Measurements from ENCODE around the gene ARL15. TPM values are rescaled to one million over a fixed set of nuclear protein-coding genes. Genes with fewer than 3 reads are reported as not detected.
"Not testable (repeated sequence)": the region's sequence is repeated elsewhere in the genome, so short reads cannot be mapped to it uniquely, and the experiment has no call there.

Gene ARL15
- total RNA-seq (2014; rRNA removed; shearing (Covaris generic)) = 7.2 and 7.9 TPM in 2 replicates
- 9.7 and 11.8 TPM in 2 replicates for polyA plus RNA-seq (2015; cell fraction: cytosol; rRNA removed)
- polyA plus RNA-seq (2015; cell fraction: nucleus; rRNA removed) = 5.8 and 7.3 TPM in 2 replicates

- peak; percentile 97 for DNase-seq (ENCODE audit: low read depth)
Measured at GRCh38 chr5:54310433-54311175, at the start of gene ARL15. Gene ARL15, minus strand, starts transcription at chr5:54310573.

- DNase-seq (ENCODE audit: low read depth) = peak; percentile 88
Measured at GRCh38 chr5:54360089-54360488, 49.7 kb upstream of the ARL15 start.

GRCh38 chr5:54357408-54358058, 47.2 kb upstream of the ARL15 start:
- DNase-seq (ENCODE audit: low read depth) = no peak

GRCh38 chr5:54353933-54354564, 43.7 kb upstream of the ARL15 start:
- not testable (repeated sequence) for DNase-seq (ENCODE audit: low read depth)

- not testable (repeated sequence) for DNase-seq (ENCODE audit: low read depth)
Measured at GRCh38 chr5:54352580-54352979, 42.2 kb upstream of the ARL15 start.

- no peak for DNase-seq (ENCODE audit: low read depth)
Measured at GRCh38 chr5:54347221-54347865, 37.0 kb upstream of the ARL15 start.

GRCh38 chr5:54344653-54345052, 34.3 kb upstream of the ARL15 start:
- no peak for DNase-seq (ENCODE audit: low read depth)

- DNase-seq (ENCODE audit: low read depth) = no peak
Measured at GRCh38 chr5:54341971-54342370, 31.6 kb upstream of the ARL15 start.

GRCh38 chr5:54337523-54337922, 27.1 kb upstream of the ARL15 start:
- DNase-seq (ENCODE audit: low read depth) = no peak

GRCh38 chr5:54332720-54333119, 22.3 kb upstream of the ARL15 start:
- no peak for DNase-seq (ENCODE audit: low read depth)

- DNase-seq (ENCODE audit: low read depth) = peak; percentile 85
Measured at GRCh38 chr5:54329731-54330709, 19.6 kb upstream of the ARL15 start.

- no peak for DNase-seq (ENCODE audit: low read depth)
Measured at GRCh38 chr5:54326662-54327270, 16.4 kb upstream of the ARL15 start.

- DNase-seq (ENCODE audit: low read depth) = no peak
Measured at GRCh38 chr5:54325610-54326311, 15.4 kb upstream of the ARL15 start.

GRCh38 chr5:54325272-54325609, 14.9 kb upstream of the ARL15 start:
- DNase-seq (ENCODE audit: low read depth) = no peak

GRCh38 chr5:54324651-54325271, 14.4 kb upstream of the ARL15 start:
- DNase-seq (ENCODE audit: low read depth) = no peak

- DNase-seq (ENCODE audit: low read depth) = no peak
Measured at GRCh38 chr5:54323495-54323894, 13.1 kb upstream of the ARL15 start.

- no peak for DNase-seq (ENCODE audit: low read depth)
Measured at GRCh38 chr5:54320256-54320655, 9.9 kb upstream of the ARL15 start.

- DNase-seq (ENCODE audit: low read depth) = peak; percentile 15
Measured at GRCh38 chr5:54317511-54318260, 7.3 kb upstream of the ARL15 start.

All from HT1080 (cell line).